ENCODE results near the gene CCNY. TPM values are rescaled to one million over a fixed set of nuclear protein-coding genes. Genes with fewer than 3 reads are reported as not detected.
"Not testable (repeated sequence)": the region's sequence is repeated elsewhere in the genome, so short reads cannot be mapped to it uniquely, and the experiment has no call there.

CCNY gene
- total RNA-seq, 1 donor, result 35.0 TPM

- DNase-seq (ENCODE audit: low read depth), result peak; percentile 41
- H3K4me3 ChIP-seq (ENCODE audit: low read depth, low read length), result no peak overlapping the region
- TF ChIP-seq, protein P1, sequence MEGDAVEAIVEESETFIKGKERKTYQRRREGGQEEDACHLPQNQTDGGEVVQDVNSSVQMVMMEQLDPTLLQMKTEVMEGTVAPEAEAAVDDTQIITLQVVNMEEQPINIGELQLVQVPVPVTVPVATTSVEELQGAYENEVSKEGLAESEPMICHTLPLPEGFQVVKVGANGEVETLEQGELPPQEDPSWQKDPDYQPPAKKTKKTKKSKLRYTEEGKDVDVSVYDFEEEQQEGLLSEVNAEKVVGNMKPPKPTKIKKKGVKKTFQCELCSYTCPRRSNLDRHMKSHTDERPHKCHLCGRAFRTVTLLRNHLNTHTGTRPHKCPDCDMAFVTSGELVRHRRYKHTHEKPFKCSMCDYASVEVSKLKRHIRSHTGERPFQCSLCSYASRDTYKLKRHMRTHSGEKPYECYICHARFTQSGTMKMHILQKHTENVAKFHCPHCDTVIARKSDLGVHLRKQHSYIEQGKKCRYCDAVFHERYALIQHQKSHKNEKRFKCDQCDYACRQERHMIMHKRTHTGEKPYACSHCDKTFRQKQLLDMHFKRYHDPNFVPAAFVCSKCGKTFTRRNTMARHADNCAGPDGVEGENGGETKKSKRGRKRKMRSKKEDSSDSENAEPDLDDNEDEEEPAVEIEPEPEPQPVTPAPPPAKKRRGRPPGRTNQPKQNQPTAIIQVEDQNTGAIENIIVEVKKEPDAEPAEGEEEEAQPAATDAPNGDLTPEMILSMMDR (IDR thresholded peaks at IDR 0.05; ENCODE audit: insufficient read depth, low read depth, low read length), result no peak
Observed at GRCh38 chr10:35517431-35518181, 181.3 kb downstream of the CCNY start.

DNA sequence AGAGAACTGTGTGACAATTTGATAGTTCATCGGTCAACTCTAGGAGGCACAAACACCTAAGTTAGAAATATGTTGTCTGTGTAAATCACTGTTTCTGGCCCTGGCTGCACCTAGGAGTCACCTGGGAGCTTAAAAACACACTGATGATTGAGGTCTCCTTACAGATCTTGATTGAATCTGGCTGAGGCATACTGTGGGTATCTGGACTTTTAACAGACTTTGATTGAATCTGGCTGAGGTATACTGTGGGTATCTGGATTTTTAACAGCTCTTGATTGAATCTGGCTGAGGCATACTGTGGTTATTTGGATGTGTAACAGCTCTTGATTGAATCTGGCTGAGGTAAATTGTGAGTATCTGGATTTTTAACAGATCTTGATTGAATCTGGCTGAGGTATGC, 181.9 kb downstream of the CCNY start:
- not testable (repeated sequence) for H3K4me3 ChIP-seq (ENCODE audit: low read depth, low read length); DNase-seq (ENCODE audit: low read depth)

DNA sequence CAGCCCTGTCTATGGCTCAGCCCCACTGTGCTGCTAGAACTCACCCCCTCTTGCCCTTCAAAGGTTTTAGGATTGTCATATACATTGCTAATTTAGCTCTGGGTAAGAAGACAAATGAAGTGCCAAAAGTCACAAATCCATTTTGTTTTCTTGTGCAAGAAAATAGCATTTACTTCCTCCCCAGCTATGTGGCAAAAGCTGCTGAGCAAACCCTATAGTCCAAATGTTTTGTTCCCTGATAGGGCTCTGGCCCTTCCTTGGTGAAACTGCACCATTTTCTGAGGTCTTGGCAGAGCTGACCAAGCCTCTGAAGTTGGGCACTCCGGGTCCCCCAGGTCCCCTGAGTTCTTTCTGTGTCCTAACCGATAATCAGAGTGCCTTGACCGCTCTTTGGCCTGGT, 184.7 kb downstream of the CCNY start:
- no peak for DNase-seq (ENCODE audit: low read depth)
- no peak overlapping the region for H3K4me3 ChIP-seq (ENCODE audit: low read depth, low read length)
- TF ChIP-seq, protein P1 (IDR thresholded peaks at IDR 0.05; ENCODE audit: insufficient read depth, low read depth, low read length), result no peak

DNA sequence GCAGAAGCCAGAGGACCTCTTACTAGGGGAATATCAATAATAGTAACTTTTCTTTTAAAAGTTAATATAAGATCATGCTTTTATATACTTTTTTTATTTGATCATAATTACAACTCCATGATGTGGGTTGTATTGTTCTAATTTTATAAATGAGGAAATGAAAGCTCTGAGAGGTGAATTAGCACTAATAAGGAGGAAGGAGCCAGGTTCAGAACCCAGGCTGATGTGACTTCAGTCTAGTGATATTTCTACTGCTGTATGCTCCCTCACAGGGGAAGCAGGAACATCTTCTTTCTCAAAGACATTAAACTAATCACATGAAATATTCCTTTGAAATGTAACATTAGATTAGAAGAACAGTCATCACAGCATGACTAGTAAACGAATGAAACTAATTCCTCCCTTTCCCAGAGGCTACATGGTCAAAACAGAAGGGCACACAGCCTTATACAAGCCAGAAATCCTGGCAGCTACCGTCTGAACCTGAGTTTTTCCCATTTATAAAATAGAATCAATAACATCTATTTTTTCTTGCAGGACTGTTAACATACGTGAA, 187.4 kb downstream of the CCNY start:
- no peak overlapping the region for H3K4me3 ChIP-seq (ENCODE audit: low read depth, low read length)
- DNase-seq (ENCODE audit: low read depth), result no peak
- TF ChIP-seq, protein P1 (IDR thresholded peaks at IDR 0.05; ENCODE audit: insufficient read depth, low read depth, low read length), result no peak

DNA sequence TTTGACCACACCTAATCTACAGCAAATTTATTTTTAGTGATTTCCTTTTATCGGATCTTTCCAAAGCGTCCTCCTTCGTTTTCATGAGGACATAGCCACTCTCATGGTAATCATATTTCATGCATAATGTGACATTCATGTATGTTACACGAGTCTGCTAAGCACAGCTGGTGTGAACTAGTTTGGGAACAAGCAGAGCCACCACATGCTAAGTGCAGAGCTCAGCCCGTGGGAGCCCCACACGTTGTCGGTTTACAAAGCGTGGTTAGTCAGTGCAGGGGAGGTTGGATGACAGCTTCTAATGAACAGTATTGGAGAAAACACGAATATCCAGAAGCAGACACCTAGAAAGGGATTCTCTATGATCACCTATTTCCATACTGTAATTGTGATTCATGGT, 190.4 kb downstream of the CCNY start:
- DNase-seq (ENCODE audit: low read depth), result no peak

GRCh38 chr10:35532141-35532540, 195.8 kb downstream of the CCNY start:
- no peak for DNase-seq (ENCODE audit: low read depth)
- TF ChIP-seq, protein P1 (IDR thresholded peaks at IDR 0.05; ENCODE audit: insufficient read depth, low read depth, low read length), result no peak
- no peak overlapping the region for H3K4me3 ChIP-seq (ENCODE audit: low read depth, low read length)

More for the DNA sequence above, 190.4 kb downstream of the CCNY start:
- TF ChIP-seq, protein P1 (IDR thresholded peaks at IDR 0.05; ENCODE audit: insufficient read depth, low read depth, low read length), result no peak
- H3K4me3 ChIP-seq (ENCODE audit: low read depth, low read length), result no peak overlapping the region

- peak; percentile 48 for DNase-seq (ENCODE audit: low read depth)
- H3K4me3 ChIP-seq (ENCODE audit: low read depth, low read length), result no peak overlapping the region
- TF ChIP-seq, protein P1 (IDR thresholded peaks at IDR 0.05; ENCODE audit: insufficient read depth, low read depth, low read length), result no peak
Observed at GRCh38 chr10:35533565-35533964, 197.3 kb downstream of the CCNY start.

Measured in fibroblast of villous mesenchyme (primary cell).